Stimulated activated naive CD8-positive, alpha-beta T cell treated with anti-CD3 and anti-CD28 coated beads, Interleukin-15, Interleukin-2, amounts not matched to agents 100 ng/mL and 50 ng/mL, for 24 hours (primary cell): ENCODE data around the gene SREBF2.
A peak's percentile ranks its signal among the peaks of the same experiment; 100 is the strongest.

Experiments
- H3K27ac Mint-ChIP-seq: one replicate; pipeline ENCODE4 v1.8.0; 2021; ENCODE audit warnings: mild to moderate bottlenecking, mixed read lengths
- H3K27me3 Mint-ChIP-seq: one replicate; pipeline ENCODE4 v1.8.0; 2021; ENCODE audit warnings: mixed read lengths
- H3K36me3 Mint-ChIP-seq: one replicate; pipeline ENCODE4 v1.8.0; 2021; ENCODE audit warnings: low read depth, mixed read lengths
- H3K4me1 Mint-ChIP-seq: one replicate; pipeline ENCODE4 v1.8.0; 2021; ENCODE audit warnings: low read depth, mixed read lengths
- H3K4me3 Mint-ChIP-seq: one replicate; pipeline ENCODE4 v1.8.0; 2021; ENCODE audit warnings: mild to moderate bottlenecking, mixed read lengths
- H3K9me3 Mint-ChIP-seq: one replicate; pipeline ENCODE4 v1.8.0; 2021; ENCODE audit warnings: mixed read lengths

SREBF2 gene

DNA sequence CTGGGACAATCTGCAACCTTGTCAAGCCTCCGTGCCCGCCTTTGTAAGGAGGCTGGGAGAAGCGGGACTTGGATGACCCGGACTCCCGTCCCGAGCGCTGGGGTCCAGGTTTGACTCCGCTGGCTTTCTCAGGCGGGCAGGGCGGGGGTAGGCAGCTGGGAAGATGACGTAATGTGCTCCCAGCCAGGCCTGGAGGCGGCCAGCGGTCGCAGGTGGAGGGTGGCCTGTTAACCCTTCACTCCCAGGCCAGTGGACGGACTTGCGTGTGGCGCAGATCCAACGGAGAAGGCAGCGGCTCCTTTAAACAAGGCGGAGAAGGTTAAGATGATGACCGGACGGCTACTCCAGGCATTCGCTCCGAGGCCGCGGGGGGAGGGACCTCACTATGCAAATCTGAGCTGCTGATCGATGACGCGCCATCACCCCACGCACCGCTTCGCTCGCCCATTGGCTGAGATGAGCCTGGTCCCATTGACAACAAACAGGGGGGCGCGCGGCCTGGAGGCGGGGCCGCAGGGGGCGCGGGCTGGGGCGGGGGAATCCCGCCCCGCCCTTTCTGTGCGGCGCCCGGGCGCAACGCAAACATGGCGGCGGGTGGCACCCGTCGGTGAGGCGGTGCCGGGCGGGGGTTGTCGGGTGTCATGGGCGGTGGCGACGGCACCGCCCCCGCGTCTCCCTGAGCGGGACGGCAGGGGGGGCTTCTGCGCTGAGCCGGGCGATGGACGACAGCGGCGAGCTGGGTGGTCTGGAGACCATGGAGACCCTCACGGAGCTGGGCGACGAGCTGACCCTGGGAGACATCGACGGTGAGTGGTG lies at the start of gene SREBF2:
Gene SREBF2 (plus strand): TSS at position 553 of the 816 bp plus-strand sequence. CDS start 166 bp downstream, at position 719.
- H3K9me3 Mint-ChIP-seq: no peaks in the 10 kb centered on the region
- peak within 1 kb of the TSS; percentile 97 for H3K4me3 Mint-ChIP-seq
- peaks cover 50% of the 10 kb centered on the region for H3K4me1 Mint-ChIP-seq
- H3K27ac Mint-ChIP-seq: peak within 1 kb of the TSS; percentile 99
- H3K36me3 Mint-ChIP-seq: peaks cover 48% of the 10 kb centered on the region
- H3K27me3 Mint-ChIP-seq: no peaks in the 10 kb centered on the region

DNA sequence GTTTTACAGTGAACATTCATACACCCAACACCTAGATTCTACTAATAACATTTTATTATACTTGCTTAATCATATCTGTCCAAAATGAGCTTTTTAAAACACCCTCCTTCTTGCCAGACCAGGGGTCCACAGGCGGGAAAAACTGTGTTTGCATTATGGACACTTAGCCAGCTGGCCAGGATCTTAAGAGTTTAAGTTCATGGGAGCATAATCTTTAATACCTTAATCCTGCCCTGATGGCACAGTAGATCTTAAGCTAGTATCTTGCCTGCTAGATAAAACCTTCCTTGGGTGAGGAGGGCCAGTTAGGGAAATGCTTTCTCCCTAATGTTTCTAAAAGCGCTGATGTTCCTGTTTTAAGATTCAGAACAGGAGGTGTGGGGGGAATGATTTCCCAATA lies 45.6 kb upstream of the SREBF2 start:
- Mint-ChIP-seq H3K27me3 (no peaks in the 10 kb centered on the region), H3K4me1 (peaks cover 14% of the 10 kb centered on the region), H3K27ac (no peak overlapping the region), H3K9me3 (no peaks in the 10 kb centered on the region), H3K36me3 (peaks cover 24% of the 10 kb centered on the region), H3K4me3 (no peak overlapping the region)

DNA sequence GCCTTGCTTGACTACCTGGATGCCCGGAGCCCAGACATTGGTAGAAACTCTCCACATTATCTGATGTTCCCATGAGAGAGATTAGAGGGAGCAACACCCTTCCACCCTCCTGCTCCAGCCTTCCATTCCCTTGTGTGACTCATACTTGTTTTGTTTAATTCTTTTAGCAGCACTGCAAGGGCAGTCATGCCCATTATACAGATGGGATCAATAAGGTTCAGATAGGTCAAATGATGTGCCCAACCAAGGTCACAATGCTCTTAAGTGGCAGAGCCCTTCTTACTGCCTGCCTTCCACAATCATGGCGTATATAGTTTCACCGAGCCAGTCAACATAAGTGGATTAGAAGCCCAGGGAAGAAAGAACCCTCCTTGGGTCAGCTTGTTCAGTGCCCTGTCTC lies 39.0 kb upstream of the SREBF2 start:
- Mint-ChIP-seq H3K4me1 (no peaks in the 10 kb centered on the region), H3K27ac (no peak overlapping the region), H3K27me3 (no peaks in the 10 kb centered on the region), H3K36me3 (peaks cover 33% of the 10 kb centered on the region), H3K4me3 (no peak overlapping the region), H3K9me3 (no peaks in the 10 kb centered on the region)

DNA sequence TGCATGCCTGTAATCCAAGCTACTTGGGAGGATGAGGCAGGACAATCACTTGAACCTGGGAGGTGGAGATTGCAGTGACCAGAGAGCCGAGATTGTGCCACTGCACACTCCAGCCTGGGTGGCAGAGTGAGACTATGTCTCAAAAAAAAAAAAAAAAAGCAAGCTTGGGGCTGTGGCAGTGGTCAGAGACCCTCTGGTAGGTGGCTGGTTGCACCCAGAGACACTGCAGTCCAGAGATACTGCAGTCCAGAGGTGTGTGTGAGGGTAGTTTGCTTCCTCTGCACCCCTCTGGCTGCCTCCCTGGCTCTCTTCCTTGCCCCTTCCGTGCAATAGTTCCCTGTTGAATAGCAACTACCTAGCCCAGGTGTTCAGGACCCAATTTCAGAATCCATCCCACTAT lies 34.2 kb upstream of the SREBF2 start:
- Mint-ChIP-seq H3K9me3 (no peaks in the 10 kb centered on the region), H3K4me1 (peaks cover 31% of the 10 kb centered on the region), H3K27me3 (no peaks in the 10 kb centered on the region), H3K27ac (no peak overlapping the region), H3K4me3 (no peak overlapping the region), H3K36me3 (peaks cover 16% of the 10 kb centered on the region)

DNA sequence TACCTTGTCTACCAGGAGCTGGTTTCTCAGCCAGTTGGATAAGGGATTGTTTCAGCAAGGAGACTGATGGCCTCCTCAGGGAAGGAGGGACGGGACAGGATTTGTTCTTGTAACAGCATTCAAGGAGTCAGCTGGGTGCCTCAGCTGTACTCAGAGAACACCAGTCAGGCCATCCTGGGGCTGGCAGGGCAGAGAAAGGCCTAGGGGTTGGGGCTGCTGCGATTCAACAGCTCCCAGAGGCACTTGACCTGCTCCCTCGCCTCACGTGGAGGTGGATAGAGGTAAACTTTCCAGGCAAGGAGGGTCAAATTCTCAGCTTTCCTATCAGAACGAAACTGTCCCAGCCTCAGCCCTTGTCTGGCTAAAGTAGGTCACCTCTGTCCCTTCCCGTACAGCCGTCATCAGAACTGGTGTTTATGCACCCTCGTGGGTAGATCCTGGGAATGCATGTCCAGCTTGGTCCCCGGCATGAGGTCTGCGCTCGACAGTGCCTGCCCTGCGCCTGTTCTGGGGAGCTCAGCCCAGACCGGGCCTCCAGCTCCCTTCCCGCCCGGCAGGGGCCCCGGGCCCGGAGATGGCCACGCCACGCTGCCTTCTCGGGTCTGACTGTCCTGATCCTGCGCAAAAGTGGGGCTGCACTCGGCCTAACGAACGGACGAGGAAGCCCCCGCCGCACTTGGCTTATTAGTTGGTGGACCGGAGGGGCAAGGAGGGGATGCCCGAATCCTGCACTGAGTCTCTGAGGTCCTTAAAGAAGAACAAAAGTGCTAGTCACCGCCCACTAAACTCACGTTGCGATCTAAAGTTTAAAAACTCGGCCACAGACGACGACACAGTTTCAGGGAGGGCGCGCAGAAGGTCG lies 33.2 kb upstream of the SREBF2 start:
- Mint-ChIP-seq H3K9me3 (no peaks in the 10 kb centered on the region), H3K4me3 (peak overlapping the region; percentile 96)

GRCh38 chr22:41800348-41801146 lies 32.4 kb upstream of the SREBF2 start, which contains the start of gene CCDC134:
TSS of gene CCDC134 (plus strand) at chr22:41800679. CDS start at chr22:41808891, 8,212 bp downstream.
- Mint-ChIP-seq H3K27me3 (no peaks in the 10 kb centered on the region), H3K36me3 (peaks cover 12% of the 10 kb centered on the region), H3K27ac (peak within 1 kb of the TSS; percentile 97), H3K4me1 (peaks cover 38% of the 10 kb centered on the region), H3K9me3 (no peaks in the 10 kb centered on the region), H3K4me3 (peak within 1 kb of the TSS; percentile 96)

More for the DNA sequence above, 33.2 kb upstream of the SREBF2 start:
- H3K27me3 Mint-ChIP-seq: no peaks in the 10 kb centered on the region
- peaks cover 15% of the 10 kb centered on the region for H3K36me3 Mint-ChIP-seq
- peak overlapping the region; percentile 97 for H3K27ac Mint-ChIP-seq
- H3K4me1 Mint-ChIP-seq: peaks cover 38% of the 10 kb centered on the region

- peaks cover 12% of the 10 kb centered on the region for H3K36me3 Mint-ChIP-seq
- H3K27ac Mint-ChIP-seq: peak overlapping the region; percentile 97
- H3K9me3 Mint-ChIP-seq: no peaks in the 10 kb centered on the region
- H3K4me1 Mint-ChIP-seq: peaks cover 38% of the 10 kb centered on the region
- no peaks in the 10 kb centered on the region for H3K27me3 Mint-ChIP-seq
- H3K4me3 Mint-ChIP-seq: peak overlapping the region; percentile 96
Observed at GRCh38 chr22:41801147-41801819, 31.6 kb upstream of the SREBF2 start.

DNA sequence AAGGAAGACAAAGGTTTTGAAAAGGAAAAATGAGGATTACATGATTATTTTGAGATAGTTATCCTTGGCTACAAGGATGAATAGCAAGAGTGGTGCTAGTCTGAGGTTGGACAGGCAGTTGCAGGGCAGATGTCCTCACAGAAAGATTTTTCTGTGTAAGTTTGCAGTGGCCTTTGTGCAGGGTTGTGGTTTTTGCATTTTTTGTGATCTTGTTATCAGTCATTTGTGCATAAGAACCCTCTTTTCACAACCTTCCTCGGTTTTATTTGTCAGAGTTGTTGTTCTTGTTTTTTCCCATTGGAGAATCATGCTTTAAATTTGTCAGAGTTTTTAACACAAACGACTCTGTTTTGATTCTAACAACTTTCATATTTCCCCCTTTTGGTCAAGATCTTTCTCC lies 31.0 kb upstream of the SREBF2 start:
- no peaks in the 10 kb centered on the region for H3K27me3 Mint-ChIP-seq
- peak overlapping the region; percentile 96 for H3K4me3 Mint-ChIP-seq
- H3K9me3 Mint-ChIP-seq: no peaks in the 10 kb centered on the region
- peaks cover 12% of the 10 kb centered on the region for H3K36me3 Mint-ChIP-seq
- H3K27ac Mint-ChIP-seq: peak overlapping the region; percentile 97
- H3K4me1 Mint-ChIP-seq: peaks cover 38% of the 10 kb centered on the region

DNA sequence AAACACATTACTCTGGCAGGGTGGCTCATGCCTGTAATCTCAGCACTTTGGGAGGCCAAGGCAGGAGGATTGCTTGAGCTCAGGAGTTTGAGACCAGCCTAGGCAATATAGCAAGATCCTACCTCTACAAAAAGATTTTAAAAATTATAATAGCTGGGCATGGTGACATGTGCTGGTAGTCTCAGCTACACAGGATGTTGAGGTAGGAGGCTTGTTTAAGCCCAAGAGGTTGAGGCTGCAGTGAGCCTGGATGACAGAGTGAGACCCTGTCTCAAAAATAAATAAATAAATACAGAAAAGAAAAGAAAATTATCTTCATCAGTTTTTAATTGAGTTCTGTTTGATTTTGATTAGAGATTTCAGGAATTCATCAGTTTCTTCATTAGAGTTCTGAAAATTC lies 27.3 kb upstream of the SREBF2 start:
- peaks cover 24% of the 10 kb centered on the region for H3K4me1 Mint-ChIP-seq
- H3K36me3 Mint-ChIP-seq: peaks cover 25% of the 10 kb centered on the region
- no peaks in the 10 kb centered on the region for H3K27me3 Mint-ChIP-seq
- no peaks in the 10 kb centered on the region for H3K9me3 Mint-ChIP-seq
- H3K27ac Mint-ChIP-seq: no peak overlapping the region
- H3K4me3 Mint-ChIP-seq: no peak overlapping the region

DNA sequence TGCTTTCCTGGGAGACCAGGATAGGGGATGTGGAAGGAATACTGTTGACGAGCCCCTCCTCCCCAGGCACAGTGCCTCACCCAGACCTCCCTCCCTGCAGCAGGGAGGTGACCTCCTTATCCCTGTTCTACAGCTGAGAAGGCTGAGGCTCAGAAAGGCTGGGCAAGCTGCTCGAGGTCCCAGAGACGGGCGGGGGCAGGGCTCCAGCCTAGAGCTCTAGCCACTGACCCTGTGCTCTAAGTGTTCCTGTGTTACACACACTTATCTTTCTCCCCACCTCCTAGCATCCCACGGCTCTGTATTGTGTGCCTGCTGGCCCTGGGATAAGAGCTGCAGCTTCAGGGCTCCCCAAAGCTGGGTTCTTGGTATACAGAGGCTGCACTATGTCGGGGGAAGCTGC lies 24.5 kb upstream of the SREBF2 start:
- Mint-ChIP-seq H3K4me1 (peaks cover 7% of the 10 kb centered on the region), H3K36me3 (peaks cover 31% of the 10 kb centered on the region), H3K27ac (no peak overlapping the region), H3K27me3 (no peaks in the 10 kb centered on the region), H3K9me3 (no peaks in the 10 kb centered on the region), H3K4me3 (no peak overlapping the region)

- no peaks in the 10 kb centered on the region for H3K4me1 Mint-ChIP-seq
- no peak overlapping the region for H3K27ac Mint-ChIP-seq
- H3K9me3 Mint-ChIP-seq: no peaks in the 10 kb centered on the region
- no peak overlapping the region for H3K4me3 Mint-ChIP-seq
- peaks cover 42% of the 10 kb centered on the region for H3K36me3 Mint-ChIP-seq
- no peaks in the 10 kb centered on the region for H3K27me3 Mint-ChIP-seq
Observed at GRCh38 chr22:41810022-41810421, 22.9 kb upstream of the SREBF2 start.

GRCh38 chr22:41812805-41813545 lies 19.9 kb upstream of the SREBF2 start:
- Mint-ChIP-seq H3K4me1 (no peaks in the 10 kb centered on the region), H3K27ac (no peak overlapping the region), H3K36me3 (peaks cover 50% of the 10 kb centered on the region), H3K4me3 (no peak overlapping the region), H3K27me3 (no peaks in the 10 kb centered on the region), H3K9me3 (no peaks in the 10 kb centered on the region)

DNA sequence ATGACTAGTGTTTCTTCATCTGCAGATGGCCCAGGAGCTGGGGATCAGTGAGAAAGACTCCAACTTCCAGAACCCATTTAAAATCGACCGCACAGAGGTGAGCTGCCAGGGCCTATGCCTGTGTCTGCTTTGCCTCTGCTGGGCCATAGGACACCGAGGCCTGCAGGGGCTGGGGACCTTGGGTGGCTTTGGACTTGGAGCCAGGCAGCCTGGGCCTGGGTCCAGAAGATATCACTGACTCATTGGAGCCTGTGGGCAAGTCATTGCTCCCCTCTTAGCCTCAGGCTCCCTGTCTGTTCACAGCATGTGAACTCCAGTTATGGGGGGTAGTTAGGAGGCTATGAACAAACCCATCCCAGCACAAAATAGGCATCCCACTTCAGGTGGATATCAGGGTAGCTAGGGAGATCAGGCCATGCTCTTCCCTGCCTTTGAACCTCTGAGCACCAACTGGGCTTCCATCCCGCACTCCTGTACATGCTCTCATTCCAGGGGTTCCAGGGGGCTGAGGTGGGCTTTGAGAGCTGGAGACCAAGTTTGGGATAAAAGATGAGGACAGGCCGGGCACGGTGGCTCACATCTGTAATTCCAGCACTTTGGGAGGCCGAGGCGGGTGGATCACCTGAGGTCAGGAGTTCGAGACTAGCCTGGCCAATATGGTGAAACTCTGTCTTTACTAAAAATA lies 19.0 kb upstream of the SREBF2 start:
- Mint-ChIP-seq H3K9me3 (no peaks in the 10 kb centered on the region), H3K4me1 (no peaks in the 10 kb centered on the region), H3K27ac (no peak overlapping the region), H3K36me3 (peaks cover 50% of the 10 kb centered on the region), H3K27me3 (no peaks in the 10 kb centered on the region), H3K4me3 (no peak overlapping the region)
